Tibial artery (tissue), 4 donors: Measurements from ENCODE around the gene ULK4.

Experiments
- DNase-seq, 2 donors: peaks; one replicate each; pipeline ENCODE4 v3.0.0-alpha.2; 2019
- H3K27ac ChIP-seq, 2 donors: fragments of 200-600 bp; sonication (generic) in 1 of 2; 1 replicate in 1 of 2; 2 replicates in 1 of 2; pipeline ENCODE4 v1.5.1; 2018 to 2019; ENCODE audit warnings: mild to moderate bottlenecking in 1 of 2
- H3K27me3 ChIP-seq, 2 donors: fragments of 200-600 bp; sonication (generic) in 1 of 2; one replicate each; pipeline versions ENCODE4 v1.5.1 to v1.6.0; 2016 to 2019
- H3K36me3 ChIP-seq, 3 donors: fragments of 200-600 bp; sonication (generic) in 2 of 3; one replicate each; pipeline ENCODE4 v1.5.1; 2016 to 2019; ENCODE audit warnings: mild to moderate bottlenecking in 2 of 3
- H3K4me1 ChIP-seq, 4 donors: fragments of 200-600 bp; sonication (generic) in 2 of 4; 1 replicate in 3 of 4; 2 replicates in 1 of 4; pipeline ENCODE4 v1.5.1; 2016 to 2019
- H3K4me3 ChIP-seq, 2 donors: fragments of 200-600 bp; sonication (generic) in 1 of 2; 1 replicate in 1 of 2; 2 replicates in 1 of 2; pipeline ENCODE4 v1.5.1; 2018 to 2019; ENCODE audit warnings: mild to moderate bottlenecking in 2 of 2
- H3K9me3 ChIP-seq, 3 donors: fragments of 200-600 bp; sonication (generic) in 1 of 3; one replicate each; pipeline ENCODE4 v1.5.1; 2016 to 2019
- CTCF ChIP-seq, 2 experiments: fragments of 200-600 bp in 1 of 2; fragments of 450-650 bp in 1 of 2; IDR thresholded peaks; one replicate each; pipeline ENCODE4 v1.5.1; 2017 to 2019; ENCODE audit warnings: antibody characterized with exemption in 2 of 2, mild to moderate bottlenecking in 1 of 2, moderate library complexity in 1 of 2
- intact Hi-C: fragments of 100-400 bp; cut with DNase I; formaldehyde crosslinking; loops from one replicate; pipeline ENCODE4 v1.15.0; 2023; ENCODE audit warnings: low total_unique reads

ULK4 gene

GRCh38 chr3:41205591-41205990, 756.3 kb downstream of the ULK4 start:
- intact Hi-C loops = loop anchor here (10.0 kb wide), 1 partner anchor 621 kb away; no protein-coding TSS in a partner anchor
- peaks cover 0 to 89% (median 49%) of the 10 kb centered on the region in 4 donors for H3K4me1 ChIP-seq
- H3K27me3 ChIP-seq = no peaks in the 10 kb centered on the region

GRCh38 chr3:41204369-41204768, 757.5 kb downstream of the ULK4 start:
- H3K4me1 ChIP-seq = peaks cover 0 to 83% (median 49%) of the 10 kb centered on the region in 4 donors
- H3K4me3 ChIP-seq = no peak overlapping the region

More at GRCh38 chr3:41205591-41205990, 756.3 kb downstream of the ULK4 start:
- DNase-seq = no peak
- H3K4me3 ChIP-seq = no peak overlapping the region
- H3K9me3 ChIP-seq = no peaks in the 10 kb centered on the region
- H3K36me3 ChIP-seq = no peaks in the 10 kb centered on the region
- no peak for TF ChIP-seq CTCF (IDR thresholded peaks at IDR 0.05)
- no peak overlapping the region for H3K27ac ChIP-seq

GRCh38 chr3:41202834-41203345, 759.0 kb downstream of the ULK4 start:
- intact Hi-C loops = loop anchor here (10.0 kb wide), 1 partner anchor 618 kb away; no protein-coding TSS in a partner anchor
- no peak for DNase-seq
- H3K4me1 ChIP-seq = peaks cover 0 to 68% (median 44%) of the 10 kb centered on the region in 4 donors

More at GRCh38 chr3:41204369-41204768, 757.5 kb downstream of the ULK4 start:
- no peaks in the 10 kb centered on the region for H3K9me3 ChIP-seq
- H3K36me3 ChIP-seq = no peaks in the 10 kb centered on the region
- intact Hi-C loops = loop anchor here (10.0 kb wide), 1 partner anchor 620 kb away; no protein-coding TSS in a partner anchor
- no peaks in the 10 kb centered on the region for H3K27me3 ChIP-seq
- TF ChIP-seq CTCF (IDR thresholded peaks at IDR 0.05) = no peak
- DNase-seq = no peak
- no peak overlapping the region for H3K27ac ChIP-seq

GRCh38 chr3:41202075-41202833, 759.6 kb downstream of the ULK4 start:
- Histone ChIP-seq H3K4me3 (peak overlapping the region; percentile 80 to 92), H3K36me3 (no peaks in the 10 kb centered on the region), H3K4me1 (peaks cover 0 to 62% (median 40%) of the 10 kb centered on the region in 4 donors), H3K27ac (peak overlapping the region; percentile 10 to 96), H3K27me3 (no peaks in the 10 kb centered on the region), H3K9me3 (no peaks in the 10 kb centered on the region)
- DNase-seq = no peak
- TF ChIP-seq CTCF (IDR thresholded peaks at IDR 0.05) = no peak
- intact Hi-C loops = loop anchor here (10.0 kb wide), 1 partner anchor 617 kb away; no protein-coding TSS in a partner anchor

More at GRCh38 chr3:41202834-41203345, 759.0 kb downstream of the ULK4 start:
- no peaks in the 10 kb centered on the region for H3K36me3 ChIP-seq
- H3K27ac ChIP-seq = peak overlapping the region; percentile 10 to 96
- peak overlapping the region; percentile 80 to 92 for H3K4me3 ChIP-seq
- no peaks in the 10 kb centered on the region for H3K27me3 ChIP-seq
- no peaks in the 10 kb centered on the region for H3K9me3 ChIP-seq
- peak; percentile 23 to 34 for TF ChIP-seq CTCF (IDR thresholded peaks at IDR 0.05)

- Histone ChIP-seq H3K27me3 (no peaks in the 10 kb centered on the region), H3K9me3 (no peaks in the 10 kb centered on the region), H3K4me3 (peak overlapping the region; percentile 80 to 92), H3K36me3 (no peaks in the 10 kb centered on the region), H3K27ac (peak overlapping the region; percentile 96 to 99), H3K4me1 (peaks cover 0 to 45% (median 26%) of the 10 kb centered on the region in 4 donors)
- intact Hi-C loops = loop anchor here (10.0 kb wide), 1 partner anchor 616 kb away; no protein-coding TSS in a partner anchor
- DNase-seq = peak in 1 of 2 donors; percentile 38
- no peak for TF ChIP-seq CTCF (IDR thresholded peaks at IDR 0.05)
These were observed 761.3 kb downstream of the ULK4 start for GRCh38 chr3:41200669-41201021.
